Activated CD4-positive, alpha-beta memory T cell treated with anti-CD3 and anti-CD28 coated beads for 36 hours (primary cell): ENCODE data around the gene RSRC1. TPM values are rescaled to one million over a fixed set of nuclear protein-coding genes. Genes with fewer than 3 reads are reported as not detected.
"Not testable (repeated sequence)": the region's sequence is repeated elsewhere in the genome, so short reads cannot be mapped to it uniquely, and the experiment has no call there.

Source experiments
- CTCF ChIA-PET: fragments of 350-600 bp; sonication (Branson Sonifier 250); formaldehyde crosslinking; loops from one replicate; lab custom pipeline; 2021; ENCODE audit warnings: antibody characterized with exemption, inconsistent platforms; lab: Charles Lee
- POLR2A ChIA-PET: fragments of 350-600 bp; sonication (Branson Sonifier 250); formaldehyde crosslinking; loops from one replicate; lab custom pipeline; 2021; ENCODE audit warnings: antibody characterized with exemption; lab: Charles Lee
- DNase-seq: peaks from one replicate; pipeline ENCODE4 v3.0.0-alpha.2; 2020
- H3K27ac Mint-ChIP-seq: one replicate; pipeline ENCODE4 v1.8.0; 2021; ENCODE audit warnings: mixed read lengths
- H3K27me3 Mint-ChIP-seq: one replicate; pipeline ENCODE4 v1.8.0; 2021; ENCODE audit warnings: mixed read lengths
- H3K36me3 Mint-ChIP-seq: one replicate; pipeline ENCODE4 v1.8.0; 2021; ENCODE audit warnings: mixed read lengths
- H3K4me1 Mint-ChIP-seq: one replicate; pipeline ENCODE4 v1.8.0; 2021; ENCODE audit warnings: low read depth, mixed read lengths
- H3K4me3 Mint-ChIP-seq: one replicate; pipeline ENCODE4 v1.8.0; 2021; ENCODE audit warnings: mild to moderate bottlenecking, mixed read lengths
- H3K9me3 Mint-ChIP-seq: one replicate; pipeline ENCODE4 v1.8.0; 2021; ENCODE audit warnings: mixed read lengths
- intact Hi-C: fragments of 100-400 bp; cut with micrococcal nuclease; formaldehyde crosslinking; loops from one replicate; pipeline ENCODE4 v1.15.1; 2023
- total RNA-seq, 2 experiments: library from RNA; stranded (reverse); gene quantifications; one replicate each; pipeline ENCODE4 v1.2.3, GENCODE V29; 2021

Gene RSRC1
- total RNA-seq, 2 experiments from 2014 or later: 39.4 to 43.8 TPM

DNA sequence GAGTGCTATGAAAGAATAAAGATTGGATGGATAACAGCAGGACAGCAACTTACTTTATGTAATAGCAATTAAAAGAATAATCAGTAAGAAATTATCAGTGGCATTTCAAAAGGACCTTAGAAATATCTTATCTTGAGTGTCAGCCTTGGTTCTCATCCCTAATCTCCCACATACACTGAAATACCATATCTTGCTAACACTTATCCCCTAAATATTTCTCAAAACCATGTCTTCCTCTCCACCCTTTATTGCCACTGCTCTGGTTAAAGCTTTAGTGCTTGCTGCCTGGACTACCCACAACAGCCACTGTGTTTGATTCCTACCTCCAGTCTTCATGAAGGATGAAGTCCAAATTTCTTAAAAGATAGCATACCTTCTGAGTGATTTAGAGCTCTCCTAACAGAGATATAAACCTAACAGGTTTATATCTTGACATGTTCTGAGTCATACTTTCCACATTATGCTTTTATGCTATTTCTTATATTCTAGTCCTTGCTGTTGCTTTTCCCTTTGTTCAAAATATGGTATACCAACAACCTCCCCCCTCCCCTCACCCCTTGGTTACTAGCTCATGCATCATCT lies 202.8 kb downstream of the RSRC1 start:
- POLR2A ChIA-PET: no interaction called here

DNA sequence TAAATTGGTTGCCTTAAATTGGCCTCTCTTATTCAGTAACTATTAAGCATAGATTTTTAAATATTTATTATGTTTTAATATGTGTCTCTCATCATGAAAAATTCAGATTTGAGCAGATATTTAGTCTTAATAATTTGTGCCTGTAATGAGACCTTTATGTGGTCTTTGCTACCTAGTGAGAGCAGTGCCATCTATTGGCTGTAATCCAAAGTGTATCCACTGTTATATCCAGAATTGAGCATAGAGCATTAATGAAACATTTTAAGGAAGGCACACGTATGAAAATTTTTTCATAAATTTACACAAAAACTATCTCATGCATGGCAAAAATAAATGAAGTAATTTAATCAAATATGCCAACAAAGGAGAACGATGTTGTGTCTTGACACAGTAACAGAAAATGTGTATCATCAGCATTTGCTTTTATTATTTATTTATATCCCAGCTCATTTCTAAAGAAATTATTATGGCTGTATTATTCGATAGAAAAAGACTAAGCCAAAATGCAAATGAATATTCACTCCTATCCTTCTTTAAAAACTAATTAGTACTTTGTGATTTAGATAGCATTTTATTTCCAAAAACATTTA lies 203.5 kb downstream of the RSRC1 start:
- Mint-ChIP-seq H3K9me3 (no peaks in the 10 kb centered on the region), H3K4me1 (no peaks in the 10 kb centered on the region), H3K4me3 (no peak overlapping the region), H3K27ac (no peak overlapping the region), H3K36me3 (peaks cover 2% of the 10 kb centered on the region), H3K27me3 (no peaks in the 10 kb centered on the region)
- no peak for DNase-seq
- intact Hi-C loops: loop anchor here (1.0 to 2.0 kb wide), 3 partner anchors 209 to 695 kb away; no protein-coding TSS in a partner anchor
- ChIA-PET CTCF (interaction anchor here (0.7 to 1.6 kb wide), 4 partner anchors 15 to 615 kb away, joined by 3 to 5 read pairs (median 4); no protein-coding TSS in a partner anchor), POLR2A (no interaction called here)

More for the DNA sequence above, 202.8 kb downstream of the RSRC1 start:
- Mint-ChIP-seq H3K27me3 (no peaks in the 10 kb centered on the region), H3K4me1 (no peaks in the 10 kb centered on the region), H3K36me3 (peaks cover 2% of the 10 kb centered on the region), H3K9me3 (no peaks in the 10 kb centered on the region), H3K27ac (no peak overlapping the region), H3K4me3 (no peak overlapping the region)
- DNase-seq: no peak
- intact Hi-C loops: loop anchor here (1.0 to 2.0 kb wide), 3 partner anchors 208 to 694 kb away; no protein-coding TSS in a partner anchor
- CTCF ChIA-PET: interaction anchor here (0.7 to 1.7 kb wide), 5 partner anchors 14 to 614 kb away, joined by 3 to 6 read pairs (median 5); partner anchors contain the start of gene RSRC1

DNA sequence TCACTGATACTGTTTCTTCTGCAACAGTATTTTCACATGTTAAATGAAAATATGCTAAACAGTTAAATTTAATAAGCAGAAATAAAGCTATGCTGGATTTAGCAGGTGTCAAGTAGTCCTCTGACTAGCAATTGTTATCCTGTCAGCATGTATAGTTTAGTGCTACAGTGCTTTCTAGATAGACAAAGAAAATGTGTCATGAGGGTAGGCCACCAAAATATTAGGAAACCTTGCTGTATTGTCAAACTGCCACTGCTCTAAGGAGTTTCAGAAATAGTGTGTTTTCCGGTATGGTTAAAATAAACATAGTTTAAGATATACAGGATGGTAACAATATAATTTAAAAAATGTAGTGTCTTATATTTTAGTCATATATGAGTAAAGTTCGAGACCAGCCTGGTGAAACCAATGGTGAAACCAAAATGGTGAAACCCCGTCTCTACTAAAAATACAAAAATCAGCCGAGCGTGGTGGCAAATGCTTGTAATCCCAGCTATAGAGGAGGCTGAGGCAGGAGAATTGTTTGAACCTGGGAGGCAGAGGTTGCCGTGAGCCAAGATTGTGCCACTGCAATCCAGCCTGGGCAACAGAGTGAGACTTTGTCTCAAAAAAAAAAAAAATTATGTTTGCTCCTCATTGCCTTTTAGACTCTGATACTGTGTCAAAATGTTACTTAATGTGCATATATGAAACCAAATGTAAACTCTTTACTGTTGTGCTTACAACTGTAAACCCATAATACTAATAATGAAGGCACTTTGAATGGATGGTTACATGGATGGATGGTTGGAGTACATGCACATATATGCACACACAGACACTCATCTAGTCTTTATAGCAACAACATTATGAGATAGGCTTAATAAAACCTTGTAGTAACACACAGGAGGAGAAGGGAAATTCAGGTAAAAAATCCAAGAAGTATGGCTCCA lies 204.8 kb downstream of the RSRC1 start:
- H3K27me3 Mint-ChIP-seq: no peaks in the 10 kb centered on the region
- ChIA-PET POLR2A (no interaction called here), CTCF (interaction anchor here (1.2 kb wide), 1 partner anchor 207 kb away, joined by 4 read pairs; no protein-coding TSS in a partner anchor)
- H3K36me3 Mint-ChIP-seq: peaks cover 7% of the 10 kb centered on the region
- H3K4me3 Mint-ChIP-seq: no peak overlapping the region
- no peaks in the 10 kb centered on the region for H3K9me3 Mint-ChIP-seq
- no peak overlapping the region for H3K27ac Mint-ChIP-seq
- intact Hi-C loops: no loop called here
- no peak for DNase-seq
- no peaks in the 10 kb centered on the region for H3K4me1 Mint-ChIP-seq

DNA sequence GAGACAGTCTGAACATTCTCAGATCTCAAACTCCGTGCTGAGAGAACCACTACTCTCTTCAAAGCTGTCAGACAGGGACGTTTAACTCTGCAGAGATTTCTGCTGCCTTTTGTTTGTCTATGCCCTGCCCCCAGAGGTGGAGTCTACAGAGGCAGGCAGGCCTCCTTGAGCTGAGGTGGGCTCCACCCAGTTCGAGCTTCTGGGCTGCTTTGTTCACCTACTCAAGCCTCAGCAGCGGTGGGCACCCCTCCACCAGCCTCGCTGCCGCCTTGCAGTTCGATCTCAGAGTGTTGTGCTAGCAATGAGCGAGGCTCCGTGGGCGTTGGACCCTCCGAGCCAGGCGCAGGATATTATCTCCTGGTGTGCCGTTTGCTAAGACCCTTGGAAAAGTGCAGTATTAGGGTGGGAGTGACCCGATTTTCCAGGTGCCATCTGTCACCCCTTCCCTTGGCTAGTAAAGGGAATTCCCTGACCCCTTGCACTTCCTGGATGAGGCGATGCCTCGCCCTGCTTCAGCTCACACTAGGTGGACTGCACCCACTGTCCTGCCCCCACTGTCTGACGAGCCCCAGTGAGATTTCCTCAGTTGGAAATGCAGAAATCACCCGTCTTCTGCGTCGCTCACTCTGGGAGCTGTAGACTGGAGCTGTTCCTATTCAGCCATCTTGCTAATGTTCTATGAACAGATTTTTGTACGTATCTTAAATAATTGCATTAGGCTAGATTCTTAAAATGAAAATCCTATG lies 220.0 kb downstream of the RSRC1 start:
- CTCF ChIA-PET, H3K4me1 Mint-ChIP-seq, intact Hi-C loops, DNase-seq, H3K27ac Mint-ChIP-seq, H3K9me3 Mint-ChIP-seq, H3K27me3 Mint-ChIP-seq, H3K4me3 Mint-ChIP-seq, POLR2A ChIA-PET: not testable (repeated sequence)
- peaks cover 15% of the 10 kb centered on the region for H3K36me3 Mint-ChIP-seq

DNA sequence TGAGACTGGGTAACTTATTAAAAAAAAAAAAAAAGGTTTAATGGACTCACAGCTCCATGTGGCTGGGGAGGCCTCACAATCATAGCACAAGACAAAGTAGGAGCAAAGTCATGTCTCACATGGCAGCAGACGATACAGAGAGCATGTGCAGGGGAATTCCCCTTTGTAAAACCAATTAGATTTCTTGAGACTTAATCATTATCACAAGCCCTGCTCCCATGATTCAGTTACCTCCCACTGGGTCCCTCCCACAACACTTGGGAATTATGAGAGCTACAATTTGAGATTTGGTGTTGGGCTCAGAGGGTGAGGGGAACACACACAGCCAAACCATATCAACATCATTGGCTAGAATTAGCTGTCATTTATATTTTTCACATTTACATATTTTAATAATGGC lies 221.0 kb downstream of the RSRC1 start:
- peaks cover 19% of the 10 kb centered on the region for H3K36me3 Mint-ChIP-seq
- DNase-seq: no peak
- peaks cover 7% of the 10 kb centered on the region for H3K9me3 Mint-ChIP-seq
- ChIA-PET CTCF (no interaction called here), POLR2A (no interaction called here)
- H3K4me1 Mint-ChIP-seq: no peaks in the 10 kb centered on the region
- intact Hi-C loops: no loop called here
- H3K27ac Mint-ChIP-seq: no peak overlapping the region
- no peaks in the 10 kb centered on the region for H3K27me3 Mint-ChIP-seq
- no peak overlapping the region for H3K4me3 Mint-ChIP-seq

DNA sequence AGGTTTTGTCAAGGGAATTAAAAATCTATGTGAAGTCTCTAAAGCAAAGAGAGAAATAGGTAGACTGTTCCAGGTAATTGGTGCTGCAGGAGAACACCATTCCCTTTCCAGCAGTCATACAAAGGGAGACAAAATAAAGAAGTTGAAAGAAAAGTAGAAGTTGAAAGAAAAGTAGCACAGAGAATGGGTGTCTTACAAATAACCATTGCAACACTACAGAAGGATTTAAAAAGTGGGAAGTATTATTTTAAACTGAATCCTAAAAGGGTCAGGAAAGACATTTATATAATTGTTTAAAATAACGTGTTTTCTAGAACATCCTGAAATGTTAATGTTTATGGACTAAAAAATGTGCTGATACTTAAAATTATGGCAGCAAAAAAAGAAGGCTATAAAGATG lies 223.8 kb downstream of the RSRC1 start:
- POLR2A ChIA-PET: no interaction called here

DNA sequence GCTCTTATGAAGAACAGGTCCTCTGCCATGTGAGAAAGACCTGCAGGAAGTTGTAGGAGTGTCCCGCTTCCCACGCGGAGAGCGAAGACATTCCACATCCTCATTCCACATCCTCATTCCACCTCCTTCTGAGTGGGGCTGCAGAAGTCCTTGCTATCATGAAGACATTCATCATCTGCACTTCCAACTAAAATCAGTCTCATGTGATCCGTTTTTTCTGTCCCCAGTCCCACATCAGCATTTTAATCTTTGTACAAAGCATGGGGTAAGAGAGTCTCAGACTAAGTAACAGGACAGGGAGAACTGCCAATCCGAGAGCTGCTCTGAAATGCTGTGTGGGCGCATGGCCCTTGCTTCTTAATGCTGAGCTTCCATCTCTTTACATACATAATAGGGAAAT lies 227.2 kb downstream of the RSRC1 start:
- DNase-seq: no peak
- Mint-ChIP-seq H3K27ac (no peak overlapping the region), H3K4me1 (no peaks in the 10 kb centered on the region), H3K4me3 (no peak overlapping the region), H3K9me3 (peaks cover 5% of the 10 kb centered on the region), H3K36me3 (peaks cover 26% of the 10 kb centered on the region), H3K27me3 (no peaks in the 10 kb centered on the region)
- POLR2A ChIA-PET: no interaction called here
- CTCF ChIA-PET: no interaction called here
- intact Hi-C loops: no loop called here

More for the DNA sequence above, 223.8 kb downstream of the RSRC1 start:
- intact Hi-C loops: no loop called here
- H3K27me3 Mint-ChIP-seq: no peaks in the 10 kb centered on the region
- CTCF ChIA-PET: no interaction called here
- no peak for DNase-seq
- peaks cover 23% of the 10 kb centered on the region for H3K36me3 Mint-ChIP-seq
- H3K9me3 Mint-ChIP-seq: no peaks in the 10 kb centered on the region
- no peak overlapping the region for H3K27ac Mint-ChIP-seq
- no peak overlapping the region for H3K4me3 Mint-ChIP-seq
- no peaks in the 10 kb centered on the region for H3K4me1 Mint-ChIP-seq

DNA sequence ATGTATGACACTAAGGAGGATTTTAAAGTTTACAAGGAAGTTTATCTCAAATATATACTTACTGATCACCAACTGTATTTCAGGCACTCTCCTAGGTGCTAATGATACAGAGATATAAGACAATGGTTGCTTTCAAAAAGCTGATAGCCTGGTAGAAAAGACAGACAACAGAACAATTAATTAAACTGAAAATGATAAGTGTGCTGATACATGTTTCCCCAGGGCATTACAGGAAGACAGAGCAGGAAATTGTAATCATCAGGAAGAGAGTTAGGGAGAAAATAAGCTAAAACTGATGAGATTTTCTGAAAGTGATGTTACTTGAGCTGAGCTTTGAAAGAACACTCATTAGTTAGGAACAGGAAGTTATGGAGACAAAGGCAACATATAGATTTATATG lies 229.7 kb downstream of the RSRC1 start:
- POLR2A ChIA-PET: no interaction called here
- Mint-ChIP-seq H3K36me3 (peaks cover 28% of the 10 kb centered on the region), H3K4me3 (no peak overlapping the region), H3K9me3 (peaks cover 5% of the 10 kb centered on the region), H3K27ac (no peak overlapping the region), H3K27me3 (no peaks in the 10 kb centered on the region), H3K4me1 (no peaks in the 10 kb centered on the region)
- CTCF ChIA-PET: no interaction called here
- intact Hi-C loops: no loop called here
- DNase-seq: no peak

DNA sequence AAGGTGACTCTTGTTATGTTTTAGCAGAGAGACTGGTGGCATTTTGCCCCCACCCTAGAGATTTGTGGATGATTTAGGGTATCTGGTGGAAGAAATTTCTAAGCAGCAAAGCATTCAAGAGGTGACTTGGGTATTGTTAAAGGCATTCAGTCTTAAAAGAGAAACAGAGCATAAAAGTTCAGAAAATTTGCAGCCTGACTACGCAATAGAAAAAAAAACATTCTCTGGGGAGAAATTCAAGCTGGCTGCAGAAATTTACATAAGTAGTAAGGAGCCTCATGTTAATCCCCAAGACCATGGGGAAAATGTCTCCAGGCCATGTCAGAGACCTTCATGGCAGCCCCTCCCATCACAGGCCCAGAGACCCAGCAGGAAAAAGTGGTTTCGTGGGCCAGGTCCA lies 231.1 kb downstream of the RSRC1 start:
- H3K36me3 Mint-ChIP-seq: peaks cover 19% of the 10 kb centered on the region
- POLR2A ChIA-PET, intact Hi-C loops, H3K4me1 Mint-ChIP-seq, H3K9me3 Mint-ChIP-seq, H3K27ac Mint-ChIP-seq, DNase-seq, CTCF ChIA-PET, H3K4me3 Mint-ChIP-seq, H3K27me3 Mint-ChIP-seq: not testable (repeated sequence)

DNA sequence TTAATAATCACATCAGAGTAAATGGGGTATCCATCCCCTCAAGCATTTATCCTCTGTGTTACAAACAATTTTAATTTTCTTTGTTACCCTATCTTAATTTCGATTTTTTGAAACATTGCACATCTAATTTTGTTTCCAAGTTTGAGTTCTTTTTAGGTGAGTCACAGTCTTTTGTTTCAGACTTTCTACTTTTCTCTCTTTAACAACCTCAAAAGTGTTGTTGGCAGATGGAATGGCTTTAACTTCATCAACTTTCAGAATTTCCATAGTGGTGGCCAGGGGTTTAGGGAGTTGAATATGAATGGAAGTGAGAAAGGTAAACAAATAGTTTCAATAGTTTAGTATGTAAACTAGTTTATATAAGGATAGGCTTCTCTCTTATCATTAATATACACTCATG lies 238.1 kb downstream of the RSRC1 start:
- Mint-ChIP-seq H3K4me1 (no peaks in the 10 kb centered on the region), H3K27ac (no peak overlapping the region), H3K36me3 (no peaks in the 10 kb centered on the region), H3K4me3 (no peak overlapping the region), H3K27me3 (no peaks in the 10 kb centered on the region), H3K9me3 (no peaks in the 10 kb centered on the region)
- ChIA-PET CTCF (no interaction called here), POLR2A (no interaction called here)
- no peak for DNase-seq
- intact Hi-C loops: no loop called here

DNA sequence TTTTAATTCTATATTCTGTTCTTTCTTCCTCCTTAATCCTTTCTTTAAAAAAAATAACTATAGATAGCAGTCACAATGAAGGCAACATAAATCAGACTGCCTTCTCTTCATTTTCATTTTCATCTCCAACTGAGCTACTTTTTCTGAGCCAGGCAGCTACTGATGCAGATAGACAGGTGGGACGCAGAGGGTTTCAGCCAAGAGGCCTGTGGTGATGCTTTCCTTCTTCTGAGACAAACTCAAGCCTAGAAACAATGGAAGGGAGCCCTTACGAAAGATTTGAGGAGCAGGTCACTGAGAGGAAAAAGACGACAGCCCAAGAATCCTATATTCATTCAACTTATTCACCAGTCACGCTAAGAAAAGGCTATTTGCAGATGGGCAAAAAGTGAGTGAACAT lies 241.1 kb downstream of the RSRC1 start:
- DNase-seq: no peak
- ChIA-PET CTCF (no interaction called here), POLR2A (no interaction called here)
- intact Hi-C loops: no loop called here
- no peaks in the 10 kb centered on the region for H3K36me3 Mint-ChIP-seq
- no peak overlapping the region for H3K27ac Mint-ChIP-seq
- no peaks in the 10 kb centered on the region for H3K9me3 Mint-ChIP-seq
- H3K4me3 Mint-ChIP-seq: no peak overlapping the region
- no peaks in the 10 kb centered on the region for H3K4me1 Mint-ChIP-seq
- H3K27me3 Mint-ChIP-seq: no peaks in the 10 kb centered on the region
